ENCODE results near the gene KLK6.

KLK6 gene

DNA sequence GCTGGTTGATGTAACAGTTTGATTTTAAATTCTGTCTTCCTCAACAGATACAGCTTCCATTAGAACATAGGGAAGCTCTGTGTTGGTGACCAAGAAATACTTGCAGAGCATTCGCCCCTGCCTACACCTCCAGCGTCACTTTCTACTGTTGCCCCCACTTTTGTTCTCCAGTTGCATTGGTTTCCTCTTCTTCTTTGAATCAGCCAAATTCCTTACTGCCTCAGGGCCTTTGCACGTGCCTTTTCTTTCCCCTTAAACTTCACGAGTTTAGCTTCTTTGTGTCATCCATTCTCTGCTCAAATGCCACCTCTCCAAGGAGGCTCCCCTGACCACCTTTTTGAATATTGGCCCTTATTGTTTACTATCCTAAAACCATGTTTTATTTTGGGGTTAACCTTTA is 22.3 kb downstream of the KLK6 start:
- no peak for DNase-seq

DNA sequence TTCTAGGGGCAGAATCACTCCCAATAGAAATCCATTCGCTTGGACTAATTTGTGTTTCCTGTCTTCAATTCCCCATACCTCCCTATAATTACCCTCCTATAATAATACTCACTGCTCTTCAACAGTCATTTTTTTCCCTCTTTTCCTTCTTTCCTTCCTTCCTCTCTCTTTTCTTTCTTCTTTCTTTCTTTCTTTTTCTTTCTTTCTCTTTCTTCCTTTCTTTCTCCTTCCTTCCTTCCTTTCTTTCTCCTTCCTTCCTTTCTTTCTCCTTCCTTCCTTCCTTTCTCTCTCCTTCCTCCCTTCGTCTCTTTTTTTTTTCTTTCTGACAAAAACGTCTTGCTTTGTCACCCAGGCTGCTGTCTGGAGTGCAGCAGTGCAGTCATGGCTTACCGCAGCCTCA is 24.6 kb downstream of the KLK6 start:
- DNase-seq = no peak

DNA sequence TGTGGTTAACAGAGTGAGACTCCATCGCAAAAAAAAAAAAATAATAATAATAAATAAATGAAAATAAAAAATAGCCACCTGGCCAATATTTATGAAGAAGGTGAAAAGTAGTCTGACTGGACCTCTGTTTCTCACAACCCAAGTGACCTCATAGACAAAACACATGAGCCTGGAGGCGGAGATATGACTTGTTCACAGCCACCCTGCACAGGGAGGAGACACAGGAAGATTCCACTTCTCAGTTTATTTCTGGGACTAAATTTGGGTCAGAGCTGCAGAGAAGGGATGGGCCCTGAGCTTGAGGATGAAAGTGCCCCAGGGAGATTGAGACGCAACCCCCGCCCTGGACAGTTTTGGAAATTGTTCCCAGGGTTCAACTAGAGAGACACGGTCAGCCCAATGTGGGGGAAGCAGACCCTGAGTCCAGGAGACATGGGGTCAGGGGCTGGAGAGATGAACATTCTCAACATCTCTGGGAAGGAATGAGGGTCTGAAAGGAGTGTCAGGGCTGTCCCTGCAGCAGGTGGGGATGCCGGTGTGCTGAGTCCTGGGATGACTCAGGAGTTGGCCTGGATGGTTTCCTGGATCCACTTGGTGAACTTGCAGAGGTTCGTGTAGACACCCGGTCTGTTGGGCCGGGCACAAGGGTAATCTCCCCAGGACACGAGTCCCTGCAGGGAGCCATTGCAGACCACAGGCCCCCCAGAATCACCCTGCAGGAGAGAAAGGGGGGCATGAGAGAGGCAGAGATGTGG is 26.1 kb downstream of the KLK6 start:
- DNase-seq = no peak

DNA sequence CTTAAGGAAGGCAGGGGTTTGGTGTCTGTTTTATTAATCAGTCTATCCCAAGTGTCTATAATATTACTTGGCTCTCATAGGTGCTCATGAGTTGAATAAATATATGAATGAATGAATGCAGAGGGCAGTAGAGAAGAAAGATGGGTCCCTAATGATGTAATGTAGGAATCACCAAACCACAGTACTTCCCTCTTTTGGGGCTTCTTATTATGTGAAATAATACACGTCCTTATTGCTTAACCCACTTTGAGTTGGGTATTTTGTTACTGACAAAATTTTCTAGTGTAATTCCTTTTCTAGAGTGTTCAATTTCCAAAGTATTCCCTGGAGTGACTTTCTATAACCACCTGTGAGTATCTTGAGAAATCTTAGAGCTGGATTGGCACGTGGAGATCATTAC is 29.8 kb downstream of the KLK6 start:
- no peak for DNase-seq

DNA sequence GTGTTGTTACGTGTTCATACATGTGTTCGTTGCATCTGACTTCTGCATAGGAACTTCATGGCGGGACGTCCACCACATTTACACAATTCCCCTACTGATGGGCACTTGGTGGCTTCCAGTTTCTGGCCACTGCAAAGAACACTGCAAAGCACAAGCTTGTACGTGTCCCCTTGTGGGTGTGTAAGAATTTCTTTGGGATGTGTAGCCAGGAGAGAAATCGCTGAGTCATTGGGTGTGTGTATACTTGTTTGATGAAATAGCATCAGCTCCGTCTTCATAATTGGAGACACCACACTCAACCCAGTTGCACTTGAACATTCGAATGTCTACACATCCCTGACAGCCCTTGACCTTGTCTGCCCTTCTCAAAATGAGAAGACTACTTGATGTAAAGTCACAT is 35.8 kb downstream of the KLK6 start:
- DNase-seq = no peak

DNA sequence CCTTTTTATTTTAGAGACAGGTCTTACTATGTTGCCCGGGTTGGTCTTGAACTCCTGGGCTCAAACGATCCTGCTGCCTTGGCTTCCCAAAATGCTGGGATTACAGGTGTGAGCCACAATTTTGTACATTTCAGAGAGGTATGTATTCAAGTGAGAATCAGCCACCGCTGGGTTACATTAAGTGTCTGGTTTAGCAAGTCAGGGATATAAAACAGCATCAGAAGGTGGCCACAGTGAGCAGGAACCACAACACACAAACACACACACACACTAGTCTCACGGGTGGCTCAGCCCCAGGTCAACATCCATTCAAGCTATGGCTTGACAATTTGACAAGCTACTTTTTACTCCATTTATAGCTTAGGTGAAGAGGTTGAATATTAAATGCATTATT is 36.7 kb downstream of the KLK6 start:
- DNase-seq = no peak

DNA sequence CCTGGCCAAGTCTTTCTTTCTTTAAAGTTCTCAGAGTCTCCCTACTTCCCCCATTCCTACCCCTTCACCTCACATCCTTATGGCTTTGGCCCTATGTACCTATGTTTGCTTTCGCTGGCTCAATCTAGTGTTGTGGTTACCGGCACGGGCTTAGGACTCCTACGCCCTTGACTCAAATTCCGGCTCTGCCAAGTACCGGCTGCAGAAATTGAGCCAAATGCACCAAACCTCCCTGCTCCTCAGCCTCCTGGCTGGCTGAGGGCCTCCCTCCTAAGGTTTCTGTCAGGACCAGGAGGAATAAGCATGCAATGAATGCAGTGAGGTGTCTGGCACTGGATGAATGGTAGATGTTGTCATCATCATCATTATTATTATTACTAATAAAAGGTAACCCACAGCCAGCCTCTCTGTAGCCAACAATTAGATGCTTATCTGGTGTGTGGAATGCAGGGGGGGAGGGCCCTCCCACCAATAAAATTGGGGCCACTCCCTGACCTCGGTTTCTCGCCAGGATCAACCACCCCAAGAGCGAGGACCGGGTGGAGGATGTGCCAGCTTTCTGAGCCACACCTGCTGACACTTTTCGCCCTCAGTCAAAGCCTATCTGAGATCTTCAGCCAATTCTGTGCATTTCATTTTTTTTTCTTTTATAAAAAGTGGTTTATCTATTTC is 37.2 kb downstream of the KLK6 start:
- DNase-seq = no peak

DNA sequence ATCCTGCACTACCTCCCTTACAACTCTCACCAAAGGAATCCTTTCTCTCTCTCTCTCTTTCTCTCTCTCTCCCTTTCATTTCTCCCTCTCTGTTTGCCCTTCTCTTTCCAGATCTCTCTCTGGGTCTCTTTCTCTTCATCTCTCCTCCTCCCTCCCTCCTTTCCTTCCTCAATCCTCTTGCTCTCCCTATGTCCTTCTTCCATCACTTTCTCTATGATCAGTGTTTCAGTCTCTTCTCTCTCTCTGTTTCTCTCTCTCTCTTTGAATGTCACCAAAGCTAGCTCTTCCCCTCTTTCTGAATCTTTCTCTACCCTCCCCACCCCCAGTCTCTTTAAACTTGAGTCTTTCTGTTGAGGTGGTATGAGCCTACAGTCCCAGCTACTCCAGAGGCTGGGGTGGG is 38.4 kb downstream of the KLK6 start:
- DNase-seq = no peak

DNA sequence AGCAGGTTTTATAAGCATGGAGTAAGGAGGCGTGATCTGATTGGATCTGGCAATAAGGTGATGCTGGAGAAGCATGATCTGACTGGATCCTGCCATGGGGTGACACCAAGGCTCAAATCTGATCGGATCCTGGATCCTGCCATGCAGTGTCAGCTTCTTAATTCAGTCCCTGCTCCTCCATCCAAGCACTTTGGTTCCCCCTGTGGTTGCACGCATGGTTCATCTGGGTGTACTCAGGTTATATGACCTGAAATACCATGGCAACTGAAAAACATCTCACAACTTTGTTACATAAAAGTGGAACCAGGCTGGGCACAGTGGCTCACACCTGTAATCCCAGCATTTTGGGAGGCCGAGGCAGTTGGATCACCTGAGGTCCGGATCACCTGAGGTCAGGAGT is 40.6 kb downstream of the KLK6 start:
- DNase-seq = no peak

DNA sequence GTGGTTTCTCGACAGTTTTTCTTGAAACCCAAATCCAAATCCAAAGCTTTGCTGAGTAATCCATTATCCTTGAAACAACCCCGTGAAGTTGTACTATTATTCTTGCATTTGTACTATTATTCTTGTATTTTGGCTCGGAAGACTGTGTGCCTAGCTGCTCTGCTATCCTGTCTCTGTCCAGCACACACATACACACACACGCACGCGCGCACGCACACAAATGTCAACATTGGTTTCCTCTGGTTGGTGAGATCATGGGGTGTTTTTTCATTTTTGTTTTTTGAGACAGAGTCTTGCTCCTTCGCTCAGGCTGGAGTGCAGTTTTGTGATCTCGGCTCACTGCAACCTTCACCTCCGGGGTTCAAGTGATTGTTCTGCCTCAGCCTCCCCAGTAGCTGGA is 43.2 kb downstream of the KLK6 start:
- DNase-seq = no peak

DNA sequence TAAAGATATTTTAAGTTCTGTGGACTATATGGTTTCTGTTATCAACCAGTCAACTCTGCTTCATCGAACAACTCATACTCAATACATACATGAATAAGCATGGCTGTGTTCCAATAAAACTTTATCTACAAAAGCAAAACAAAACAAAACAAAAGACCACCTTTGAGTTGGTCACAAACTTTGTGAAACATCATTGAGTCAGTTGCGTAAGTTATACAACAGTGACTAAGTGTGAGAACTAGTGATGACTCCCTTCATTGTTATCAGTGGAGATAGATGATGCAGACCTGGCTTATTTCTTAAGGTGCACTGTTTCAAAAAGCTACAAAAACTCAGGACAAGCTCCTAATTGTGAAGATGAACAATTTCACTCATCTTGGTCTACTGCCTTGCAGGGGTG is 43.7 kb downstream of the KLK6 start:
- DNase-seq = no peak

DNA sequence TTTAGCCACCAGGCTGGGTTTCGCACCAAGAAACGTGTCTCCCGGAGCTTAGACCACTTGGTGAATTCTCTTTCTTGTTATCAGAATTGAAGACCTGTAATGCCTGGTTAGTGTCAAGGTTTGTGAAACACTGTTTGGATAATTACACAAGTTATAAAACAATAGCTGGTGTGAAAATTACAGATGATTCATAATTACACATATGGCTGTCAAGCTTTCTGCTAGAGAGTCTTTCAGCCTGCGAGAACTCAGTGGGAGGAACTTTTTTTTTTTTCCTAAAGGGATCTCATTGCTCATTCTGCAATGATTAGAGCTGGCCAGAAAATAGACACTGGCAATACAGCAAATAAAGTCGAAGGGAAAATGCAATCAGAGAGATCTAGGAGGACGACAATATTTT is 44.8 kb downstream of the KLK6 start:
- DNase-seq = no peak

DNA sequence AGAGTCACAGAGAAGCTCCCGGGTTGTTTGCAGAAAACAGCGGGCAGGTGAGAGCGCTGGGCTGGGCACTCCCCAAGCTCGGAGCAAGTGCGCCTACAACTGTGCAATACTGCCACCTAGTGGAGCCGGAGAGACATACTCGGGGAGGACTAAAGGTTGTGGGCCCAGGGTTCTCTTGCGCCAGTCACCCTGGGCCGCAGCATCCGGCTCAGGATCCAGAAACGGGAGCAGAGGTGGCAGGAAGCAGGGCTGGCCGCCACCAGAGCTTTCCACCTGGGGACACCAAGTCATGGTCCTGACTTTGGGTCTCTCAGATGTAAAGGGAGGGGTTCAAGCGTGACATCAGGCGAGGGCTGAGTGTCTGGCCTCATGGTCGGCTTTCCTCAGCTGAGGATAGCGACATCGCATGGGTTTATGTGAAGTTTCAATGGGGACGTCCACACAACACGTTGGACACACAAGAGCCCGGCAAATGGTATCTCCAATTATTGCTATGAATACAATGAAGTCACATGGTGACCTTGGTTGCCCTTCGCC is 47.0 kb downstream of the KLK6 start:
- DNase-seq = peak; percentile 65

DNA sequence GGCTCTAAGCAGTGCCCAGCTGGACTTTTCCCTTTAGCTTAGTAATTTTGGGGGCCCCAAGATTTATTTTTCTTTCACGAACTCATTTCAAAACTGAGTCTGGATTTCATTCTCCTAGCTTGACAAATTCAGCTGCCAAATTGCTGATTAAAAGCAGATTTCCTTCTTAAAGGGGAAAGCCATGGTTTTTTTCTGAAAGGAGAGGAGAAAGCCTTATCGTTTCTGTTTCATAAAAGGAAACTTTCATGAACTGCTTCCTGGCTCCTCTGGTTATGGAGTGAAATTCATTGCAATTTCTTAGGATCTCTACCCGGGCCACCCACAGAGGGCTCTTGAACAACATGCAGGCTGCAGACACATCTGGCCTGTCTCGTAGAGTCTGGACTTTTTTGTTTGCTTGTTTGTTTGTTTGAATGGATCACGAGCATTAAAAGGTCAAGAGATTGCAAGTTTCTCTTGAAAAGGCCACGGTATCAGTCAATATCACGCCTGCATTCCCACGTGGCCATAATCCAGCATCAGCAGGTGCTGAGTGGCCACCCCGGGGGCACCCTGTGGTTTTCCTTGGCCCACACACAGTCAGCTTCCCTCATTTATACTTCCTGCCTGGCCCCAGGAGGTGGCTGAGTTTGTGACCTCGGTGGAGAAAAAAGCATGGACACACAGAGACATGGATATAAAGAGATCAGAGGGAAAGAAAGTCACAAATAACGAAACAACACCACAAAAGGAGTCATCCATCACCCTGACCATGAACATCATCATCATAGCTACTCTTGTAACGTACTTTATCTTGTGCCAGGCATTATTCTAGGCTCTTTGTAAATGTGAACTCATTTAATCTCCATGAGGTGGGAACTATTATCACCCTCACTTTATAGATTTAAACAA is 47.7 kb downstream of the KLK6 start:
- DNase-seq = no peak

DNA sequence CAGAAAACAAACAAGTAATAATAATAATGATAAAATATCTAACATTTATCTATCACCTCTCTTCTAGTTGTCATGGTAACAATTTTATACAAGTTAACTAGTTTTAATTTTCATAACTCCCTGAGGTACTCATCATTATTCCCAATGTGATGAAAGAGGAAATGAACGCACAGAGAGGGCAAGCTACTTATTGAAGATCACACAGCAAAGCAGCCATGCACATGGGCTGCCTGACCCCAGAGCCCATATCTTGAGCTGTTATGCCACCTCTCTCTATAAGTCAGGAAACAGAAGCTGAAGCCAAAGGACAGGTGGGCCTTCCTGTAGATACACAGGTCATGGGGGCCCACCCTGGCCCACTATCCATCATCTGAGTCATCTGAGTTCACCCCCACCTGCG is 53.3 kb downstream of the KLK6 start:
- DNase-seq = no peak

DNA sequence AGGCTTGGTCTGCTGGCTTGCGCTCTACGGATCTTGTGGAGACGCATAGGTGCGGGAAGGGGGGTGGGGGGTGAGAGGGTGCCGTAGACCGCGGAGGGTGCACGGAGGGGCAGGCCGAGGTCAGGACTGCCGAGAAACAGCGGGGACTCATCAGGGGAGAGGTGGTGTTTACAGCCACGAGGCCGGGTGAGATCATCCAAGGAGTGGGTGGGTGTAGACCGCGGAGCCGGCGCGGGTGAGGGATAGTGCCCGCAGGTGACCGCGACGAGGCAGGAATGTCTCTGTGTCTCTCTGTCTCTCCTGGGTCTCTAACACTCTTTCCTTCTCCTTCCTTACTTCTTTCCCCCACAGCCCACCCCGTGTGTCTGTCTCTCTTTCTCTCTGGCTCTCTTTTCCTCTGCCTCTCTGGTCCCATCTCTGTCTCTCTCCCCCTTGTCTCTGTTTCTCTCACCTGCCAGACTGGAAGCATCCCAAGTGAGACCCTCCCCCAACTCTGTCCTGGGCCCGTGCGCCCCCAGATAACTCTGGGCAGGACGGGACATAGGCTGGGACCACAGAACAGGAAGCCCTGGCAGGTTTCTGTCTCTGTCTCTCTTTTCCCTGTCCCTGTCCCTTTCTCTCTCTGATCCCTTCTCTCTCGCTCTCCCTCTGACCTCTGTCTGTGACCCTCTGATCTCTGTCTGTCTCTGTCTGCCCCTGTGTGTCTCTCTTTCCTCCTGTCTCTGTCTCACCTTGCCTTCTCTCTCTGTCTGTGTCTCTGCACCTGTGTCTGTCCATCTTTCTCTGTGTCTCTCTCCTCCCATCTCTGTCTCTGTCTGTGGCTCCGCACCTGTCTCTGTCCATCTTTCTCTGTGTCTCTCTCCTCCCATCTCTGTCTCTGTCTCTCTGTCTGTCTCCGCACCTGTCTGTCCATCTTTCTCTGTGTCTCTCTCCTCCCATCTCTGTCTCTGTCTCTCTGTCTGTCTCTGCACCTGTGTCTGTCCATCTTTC is 56.4 kb downstream of the KLK6 start:
- no peak for DNase-seq

DNA sequence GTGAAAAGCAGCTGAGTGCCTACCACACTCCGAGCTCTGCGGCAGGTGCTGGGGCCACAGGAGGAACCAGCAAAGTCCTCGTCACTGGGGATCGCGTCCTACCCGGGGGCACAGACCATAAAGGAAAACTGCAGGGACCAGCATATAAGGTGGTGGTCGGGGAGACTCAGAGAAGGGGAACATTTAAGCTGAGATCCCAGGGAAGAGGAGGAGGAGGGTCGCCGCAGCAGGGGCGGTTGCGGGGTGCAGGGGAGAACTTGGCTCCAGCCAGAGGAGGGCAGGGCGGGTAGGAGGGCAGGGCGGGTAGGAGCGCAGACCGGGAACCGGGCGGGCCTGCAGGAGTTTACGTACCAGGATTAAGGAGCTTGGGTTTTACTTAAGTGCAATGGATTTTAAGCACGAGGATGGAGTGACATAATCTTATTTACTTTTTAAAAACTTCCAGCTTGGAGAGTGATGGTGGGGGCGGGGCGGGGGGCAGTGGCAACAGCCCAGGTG is 57.2 kb downstream of the KLK6 start:
- no peak for DNase-seq

DNA sequence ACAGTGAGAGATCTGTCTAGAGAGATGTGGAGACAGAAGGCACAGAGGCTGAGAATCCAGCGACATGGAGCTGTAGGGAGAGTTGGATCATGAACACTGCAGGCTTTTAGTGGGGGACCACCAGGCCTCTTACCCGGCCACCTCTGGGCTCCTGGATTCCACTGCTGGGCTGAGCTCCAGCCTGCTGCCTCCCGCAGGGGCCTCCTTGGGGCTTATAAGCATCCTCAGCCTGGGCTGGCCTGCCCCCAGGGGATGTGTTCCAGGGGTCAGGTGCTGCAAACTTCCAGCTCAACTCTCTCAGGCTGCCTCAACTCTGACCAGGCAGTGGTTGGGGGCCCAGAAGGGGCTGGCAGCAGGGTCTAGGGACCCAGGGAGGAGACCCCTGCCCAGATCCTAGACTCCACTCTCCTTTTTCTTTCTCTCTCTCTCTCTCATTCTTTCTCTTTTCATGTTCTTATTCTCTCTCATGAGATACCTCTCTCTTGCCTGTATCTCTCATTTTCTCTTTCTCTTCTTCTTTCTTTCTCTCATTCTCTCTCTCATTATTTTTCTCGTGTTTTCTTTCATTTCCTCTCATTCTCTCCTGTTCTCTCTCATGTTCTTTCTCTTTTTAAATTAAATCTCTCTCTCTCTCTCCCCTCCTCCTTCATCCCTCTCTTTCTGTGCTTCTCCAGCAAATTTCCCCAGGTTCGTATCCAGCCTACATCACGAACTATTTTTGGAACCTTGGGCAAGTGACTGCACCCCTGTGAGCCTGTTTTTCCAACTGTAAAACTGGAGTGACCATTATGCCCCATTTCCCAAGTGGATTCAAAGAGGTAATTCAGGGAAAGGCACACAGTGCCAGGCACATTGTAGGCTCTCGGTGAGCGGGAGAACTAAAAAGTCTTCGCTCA is 57.9 kb downstream of the KLK6 start, which contains the start of gene KLK4:
Gene KLK4, minus strand, starts transcription at position 190 of the 896 bp plus-strand sequence. CDS start 657 bp downstream, outside the sequence.
- no peak for DNase-seq

DNA sequence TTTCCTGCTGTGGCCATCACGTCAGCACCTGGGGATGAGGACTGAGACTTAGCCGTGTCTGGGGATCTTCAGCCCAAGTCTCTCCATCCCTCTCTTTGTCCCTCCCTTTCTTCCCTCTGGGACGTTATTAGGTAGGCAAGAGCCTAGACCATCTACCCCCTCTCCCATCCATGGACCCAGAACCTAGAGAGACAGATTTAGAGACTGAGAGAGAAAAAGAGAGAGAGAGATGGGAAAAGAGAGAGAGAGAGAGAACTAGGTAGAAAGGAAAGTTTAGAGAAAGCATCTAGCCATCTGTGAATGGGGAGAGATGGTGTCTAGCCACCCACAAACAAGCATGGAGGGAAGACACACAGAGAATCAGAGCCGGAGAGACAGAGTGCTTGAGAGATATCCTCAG is 58.7 kb downstream of the KLK6 start:
- no peak for DNase-seq

DNA sequence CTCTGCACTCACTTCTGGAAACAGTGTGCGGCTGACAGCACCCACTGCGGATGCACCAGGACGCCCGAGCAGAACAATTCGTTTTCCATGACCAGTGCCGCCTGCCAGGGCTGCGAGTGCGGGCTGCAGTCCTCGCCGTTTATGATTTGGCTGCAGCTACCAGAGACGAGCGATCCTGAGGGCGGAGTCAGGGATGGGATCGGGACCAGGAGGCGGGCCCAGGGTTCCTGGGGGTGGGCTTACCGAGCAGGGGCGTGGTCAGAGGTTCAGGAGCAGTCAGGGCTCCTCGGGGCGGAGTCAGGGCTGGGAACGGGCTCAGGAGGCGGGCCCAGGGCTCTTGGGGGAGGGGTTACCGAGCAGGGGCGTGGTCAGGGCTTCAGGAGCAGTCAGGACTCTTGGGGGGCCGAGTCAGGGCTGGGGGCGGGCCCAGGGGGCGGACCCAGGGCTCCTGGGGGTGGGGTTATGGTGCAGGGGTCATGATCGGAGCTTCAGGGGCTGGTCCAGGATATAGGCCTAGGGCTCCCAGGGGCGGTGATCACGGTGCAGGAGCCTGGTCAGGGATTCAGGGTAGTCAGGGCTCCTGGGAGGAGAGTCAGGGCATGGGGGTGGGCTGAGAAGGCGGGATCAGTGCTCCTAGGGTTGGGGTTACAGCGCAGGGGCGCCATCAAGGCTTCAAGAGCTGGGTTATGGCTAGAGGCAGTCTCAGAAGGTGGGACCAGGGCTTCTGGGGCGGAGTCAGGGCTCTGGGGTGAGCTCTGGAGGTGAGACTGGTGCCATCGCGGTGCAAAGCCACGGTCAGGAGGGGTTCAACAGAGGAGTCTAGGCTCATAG is 59.9 kb downstream of the KLK6 start:
- DNase-seq = no peak

Data from effector CD4-positive, alpha-beta T cell (primary cell).